WERI-Rb-1 (cell line): ENCODE measurements around the gene STRIP1.
A peak's percentile ranks its signal among the peaks of the same experiment; 100 is the strongest.

ENCODE experiments used
- DNase-seq: peaks from one replicate; pipeline ENCODE4 v3.0.0-alpha.2; 2020
- H3K27ac ChIP-seq: fragments of 250-450 bp; sonication (Bioruptor Pico); 2 replicates; pipeline ENCODE4 v1.5.1; 2020; ENCODE audit warnings: mild to moderate bottlenecking, moderate library complexity
- H3K27me3 ChIP-seq: fragments of 250-450 bp; sonication (Bioruptor Pico); 2 replicates; pipeline ENCODE4 v1.5.1; 2021; ENCODE audit warnings: mild to moderate bottlenecking, low read depth, moderate library complexity; ENCODE audit not compliant: insufficient read depth, severe bottlenecking
- H3K36me3 ChIP-seq: fragments of 250-450 bp; sonication (Bioruptor Pico); 2 replicates; pipeline ENCODE4 v1.5.1; 2020; ENCODE audit warnings: mild to moderate bottlenecking, moderate library complexity
- H3K4me3 ChIP-seq: 2 replicates; pipeline ENCODE4 v1.5.1; 2011; ENCODE audit warnings: low read depth, mild to moderate bottlenecking, control low read depth, low read length
- H3K9me3 ChIP-seq: fragments of 250-450 bp; sonication (Bioruptor Pico); 2 replicates; pipeline ENCODE4 v1.5.1; 2021; ENCODE audit warnings: mild to moderate bottlenecking, moderate library complexity; ENCODE audit not compliant: severe bottlenecking
- TF ChIP-seq, protein P1 (sequence below): IDR thresholded peaks from 2 replicates; pipeline ENCODE4 v1.5.1; 2011; ENCODE audit warnings: low read depth, mild to moderate bottlenecking, control low read depth, inconsistent platforms, low read length

The STRIP1 gene, protein sequence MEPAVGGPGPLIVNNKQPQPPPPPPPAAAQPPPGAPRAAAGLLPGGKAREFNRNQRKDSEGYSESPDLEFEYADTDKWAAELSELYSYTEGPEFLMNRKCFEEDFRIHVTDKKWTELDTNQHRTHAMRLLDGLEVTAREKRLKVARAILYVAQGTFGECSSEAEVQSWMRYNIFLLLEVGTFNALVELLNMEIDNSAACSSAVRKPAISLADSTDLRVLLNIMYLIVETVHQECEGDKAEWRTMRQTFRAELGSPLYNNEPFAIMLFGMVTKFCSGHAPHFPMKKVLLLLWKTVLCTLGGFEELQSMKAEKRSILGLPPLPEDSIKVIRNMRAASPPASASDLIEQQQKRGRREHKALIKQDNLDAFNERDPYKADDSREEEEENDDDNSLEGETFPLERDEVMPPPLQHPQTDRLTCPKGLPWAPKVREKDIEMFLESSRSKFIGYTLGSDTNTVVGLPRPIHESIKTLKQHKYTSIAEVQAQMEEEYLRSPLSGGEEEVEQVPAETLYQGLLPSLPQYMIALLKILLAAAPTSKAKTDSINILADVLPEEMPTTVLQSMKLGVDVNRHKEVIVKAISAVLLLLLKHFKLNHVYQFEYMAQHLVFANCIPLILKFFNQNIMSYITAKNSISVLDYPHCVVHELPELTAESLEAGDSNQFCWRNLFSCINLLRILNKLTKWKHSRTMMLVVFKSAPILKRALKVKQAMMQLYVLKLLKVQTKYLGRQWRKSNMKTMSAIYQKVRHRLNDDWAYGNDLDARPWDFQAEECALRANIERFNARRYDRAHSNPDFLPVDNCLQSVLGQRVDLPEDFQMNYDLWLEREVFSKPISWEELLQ

DNA sequence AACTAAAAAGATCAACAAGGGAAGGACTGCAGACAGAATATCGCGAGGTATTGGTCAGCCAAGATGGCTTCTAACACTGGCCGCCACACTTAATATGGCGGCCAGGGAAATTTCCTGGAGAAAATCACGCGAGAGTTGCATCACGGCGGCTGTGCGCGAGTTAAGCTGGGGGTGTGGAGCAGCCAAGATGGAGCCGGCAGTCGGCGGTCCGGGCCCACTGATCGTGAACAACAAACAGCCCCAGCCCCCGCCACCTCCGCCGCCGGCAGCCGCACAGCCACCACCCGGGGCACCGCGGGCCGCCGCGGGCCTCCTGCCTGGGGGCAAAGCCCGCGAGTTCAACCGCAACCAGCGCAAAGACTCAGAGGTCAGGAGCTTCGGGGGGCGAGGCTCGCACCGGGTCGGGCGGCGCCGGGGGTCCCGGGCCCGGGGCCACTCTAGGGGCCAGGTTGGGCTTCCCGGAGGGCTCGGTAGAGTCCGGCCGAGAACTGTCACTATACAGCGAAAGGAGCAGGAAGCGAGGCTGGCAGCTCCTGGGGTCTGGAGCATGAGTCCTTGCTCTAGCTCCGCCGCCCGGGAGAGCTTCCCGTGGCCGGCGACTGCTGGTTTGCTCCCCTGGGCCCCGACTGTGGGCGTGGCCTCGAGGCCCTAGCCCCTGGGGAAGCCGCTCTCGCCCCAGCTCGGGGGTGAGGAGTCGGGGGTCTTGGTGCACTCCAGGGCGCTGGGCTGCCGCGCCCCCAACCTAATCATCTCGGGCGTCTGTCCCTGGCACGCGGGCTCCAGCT is at the start of gene STRIP1:
Gene STRIP1 (plus strand): TSS at position 174 of the 785 bp plus-strand sequence. CDS start 14 bp downstream, at position 188.
- peak within 1 kb of the TSS; percentile 97 for H3K4me3 ChIP-seq
- H3K9me3 ChIP-seq: no peaks in the 10 kb centered on the region
- TF ChIP-seq, protein P1, sequence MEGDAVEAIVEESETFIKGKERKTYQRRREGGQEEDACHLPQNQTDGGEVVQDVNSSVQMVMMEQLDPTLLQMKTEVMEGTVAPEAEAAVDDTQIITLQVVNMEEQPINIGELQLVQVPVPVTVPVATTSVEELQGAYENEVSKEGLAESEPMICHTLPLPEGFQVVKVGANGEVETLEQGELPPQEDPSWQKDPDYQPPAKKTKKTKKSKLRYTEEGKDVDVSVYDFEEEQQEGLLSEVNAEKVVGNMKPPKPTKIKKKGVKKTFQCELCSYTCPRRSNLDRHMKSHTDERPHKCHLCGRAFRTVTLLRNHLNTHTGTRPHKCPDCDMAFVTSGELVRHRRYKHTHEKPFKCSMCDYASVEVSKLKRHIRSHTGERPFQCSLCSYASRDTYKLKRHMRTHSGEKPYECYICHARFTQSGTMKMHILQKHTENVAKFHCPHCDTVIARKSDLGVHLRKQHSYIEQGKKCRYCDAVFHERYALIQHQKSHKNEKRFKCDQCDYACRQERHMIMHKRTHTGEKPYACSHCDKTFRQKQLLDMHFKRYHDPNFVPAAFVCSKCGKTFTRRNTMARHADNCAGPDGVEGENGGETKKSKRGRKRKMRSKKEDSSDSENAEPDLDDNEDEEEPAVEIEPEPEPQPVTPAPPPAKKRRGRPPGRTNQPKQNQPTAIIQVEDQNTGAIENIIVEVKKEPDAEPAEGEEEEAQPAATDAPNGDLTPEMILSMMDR: no peak
- DNase-seq: peak; percentile 94
- peaks cover 40% of the 10 kb centered on the region for H3K36me3 ChIP-seq
- peak within 1 kb of the TSS; percentile 95 for H3K27ac ChIP-seq
- H3K27me3 ChIP-seq: no peaks in the 10 kb centered on the region

DNA sequence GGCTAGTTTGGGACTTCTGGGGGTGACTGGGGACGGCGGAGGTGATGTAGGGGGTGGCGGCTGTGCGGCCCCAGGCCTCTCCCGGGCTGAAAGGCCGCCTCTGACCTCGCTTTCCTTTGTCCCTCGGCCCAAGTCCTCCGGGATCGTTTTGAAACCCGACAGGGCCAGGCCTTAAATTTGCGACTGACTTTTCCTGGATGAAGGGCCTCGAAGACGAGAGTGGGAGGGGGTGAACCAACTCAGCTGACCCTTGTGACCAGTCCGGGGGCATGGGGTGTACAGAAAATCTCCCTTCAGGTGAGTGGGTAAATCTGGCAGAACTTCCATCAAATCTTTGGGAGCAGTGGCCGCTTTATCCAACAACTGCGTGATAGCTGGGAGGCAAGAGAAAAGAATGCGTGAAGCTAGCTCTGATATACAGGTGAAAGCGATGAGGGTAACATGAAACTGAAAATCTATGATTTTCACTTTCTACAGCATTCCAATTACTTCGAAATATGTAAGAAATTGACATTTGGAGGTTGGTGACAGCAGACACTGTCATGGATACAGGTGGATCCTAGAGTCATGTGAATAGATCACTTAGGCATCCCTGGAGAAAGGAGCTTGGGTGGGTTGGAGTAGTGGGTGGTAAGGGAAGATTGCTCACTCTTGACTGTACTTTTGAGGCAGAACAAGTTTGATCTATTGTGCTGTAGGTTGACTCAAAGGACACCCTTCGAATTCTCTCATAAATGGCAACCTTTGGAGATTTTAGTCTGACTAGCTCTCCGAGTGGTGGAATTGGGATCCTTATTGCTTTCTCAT is 49.0 kb upstream of the STRIP1 start:
- TF ChIP-seq, protein P1: no peak
- no peaks in the 10 kb centered on the region for H3K27me3 ChIP-seq
- peak overlapping the region; percentile 88 for H3K27ac ChIP-seq
- peaks cover 26% of the 10 kb centered on the region for H3K36me3 ChIP-seq
- peak overlapping the region; percentile 64 for H3K4me3 ChIP-seq
- no peaks in the 10 kb centered on the region for H3K9me3 ChIP-seq
- peak; percentile 20 for DNase-seq

DNA sequence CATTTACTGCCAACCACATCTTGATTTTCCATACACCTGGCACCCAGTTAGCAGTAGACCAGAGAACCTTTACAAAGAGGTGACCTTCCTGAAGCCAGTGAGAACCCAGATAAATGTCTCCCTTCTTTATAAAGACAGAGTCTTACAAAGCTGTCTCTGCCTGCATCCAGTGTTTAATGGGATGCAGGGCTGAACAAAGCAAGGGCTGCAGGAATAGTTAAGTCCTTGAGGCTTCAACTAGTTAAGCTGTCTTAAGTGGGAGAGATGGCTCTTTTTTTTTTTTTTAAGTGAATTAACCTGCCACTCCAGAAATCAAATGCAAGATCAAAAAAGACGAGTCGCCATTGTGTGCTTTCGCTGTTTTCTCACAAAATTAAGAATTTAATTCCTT is 48.4 kb upstream of the STRIP1 start:
- Histone ChIP-seq H3K4me3 (peak overlapping the region; percentile 64), H3K36me3 (peaks cover 26% of the 10 kb centered on the region), H3K9me3 (no peaks in the 10 kb centered on the region), H3K27me3 (no peaks in the 10 kb centered on the region), H3K27ac (no peak overlapping the region)
- no peak for DNase-seq
- TF ChIP-seq, protein P1: no peak

DNA sequence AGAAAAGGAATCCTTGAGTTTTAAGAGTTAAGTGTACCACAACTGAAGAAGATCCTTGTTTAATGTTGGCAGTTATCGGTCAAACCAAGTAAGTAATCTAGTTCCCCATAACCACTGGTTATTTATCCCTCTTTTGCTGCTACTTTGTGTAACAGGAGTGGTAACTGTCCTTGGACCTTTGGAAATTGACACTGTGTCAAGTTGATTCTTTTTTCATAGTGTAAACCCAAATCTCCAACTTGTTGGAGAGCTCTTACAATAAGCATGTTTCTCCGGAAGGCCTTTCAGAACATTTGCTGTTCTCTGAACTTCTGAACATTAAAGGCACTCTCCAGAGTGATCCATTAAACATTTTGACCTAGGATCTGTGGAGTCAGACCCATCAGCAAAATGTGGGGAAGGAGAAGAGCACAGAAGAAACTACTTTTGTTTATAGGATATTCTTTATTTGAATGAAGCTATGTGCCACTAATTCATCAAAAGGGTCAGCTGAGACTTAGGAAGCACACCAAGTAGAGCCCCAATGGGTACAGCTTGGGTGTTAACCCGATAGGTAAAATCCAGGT is 46.0 kb upstream of the STRIP1 start:
- Histone ChIP-seq H3K9me3 (no peaks in the 10 kb centered on the region), H3K27me3 (no peaks in the 10 kb centered on the region), H3K36me3 (peaks cover 31% of the 10 kb centered on the region), H3K27ac (no peak overlapping the region), H3K4me3 (no peak overlapping the region)
- TF ChIP-seq, protein P1: no peak
- DNase-seq: no peak
